Fibroblast of lung (primary cell): ENCODE data around the gene SLC35F3.

Source experiments
- EZH2 ChIP-seq: IDR thresholded peaks from 2 replicates; pipeline ENCODE4 v1.5.1; 2012; ENCODE audit warnings: low read length, control low read depth, mild to moderate bottlenecking; ENCODE audit errors: missing control alignments
- TF ChIP-seq, protein P1 (sequence below), 2 donors: IDR thresholded peaks in 1 of 2; conservative IDR thresholded peaks in 1 of 2; 1 replicate in 1 of 2; 2 replicates in 1 of 2; pipeline ENCODE4 v1.5.1; 2011 to 2012; ENCODE audit warnings: low read length in 2 of 2, control low read depth in 1 of 2, inconsistent platforms in 1 of 2, low read depth in 1 of 2, mild to moderate bottlenecking in 1 of 2

DNA sequence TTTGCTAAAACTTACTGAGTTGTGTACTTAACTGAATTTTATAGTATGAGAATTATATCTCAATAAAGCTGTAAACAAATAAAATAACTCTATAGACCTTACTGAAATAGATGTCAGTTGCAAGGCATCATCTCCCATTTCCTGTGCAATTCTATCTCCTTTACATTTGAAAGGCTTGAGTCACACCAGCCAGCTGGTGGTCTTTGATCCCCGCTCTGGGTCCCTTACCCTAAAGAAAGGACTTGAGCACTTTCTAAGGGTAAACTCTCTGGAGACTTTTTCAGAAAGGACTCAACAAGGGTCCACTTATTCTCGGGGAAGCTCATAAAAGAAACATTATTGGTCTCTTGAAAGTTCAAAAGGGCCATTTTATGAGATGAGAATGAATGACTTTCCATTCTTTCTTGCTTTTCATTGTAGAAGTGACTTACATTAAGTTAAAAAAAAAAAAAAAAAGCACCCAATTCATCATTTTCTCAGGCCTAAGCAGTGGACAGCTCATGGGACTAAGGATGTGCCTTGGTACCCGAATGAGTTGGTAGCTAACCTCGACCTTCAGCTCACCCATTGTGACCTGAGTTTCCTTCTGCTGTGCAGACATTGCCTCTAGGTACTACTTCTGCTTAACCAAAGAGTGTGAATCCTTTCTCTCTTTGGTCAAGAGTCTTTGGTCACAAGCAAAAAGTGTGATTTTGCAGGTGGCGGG, 321.8 kb downstream of the SLC35F3 start:
- TF ChIP-seq, protein P1, sequence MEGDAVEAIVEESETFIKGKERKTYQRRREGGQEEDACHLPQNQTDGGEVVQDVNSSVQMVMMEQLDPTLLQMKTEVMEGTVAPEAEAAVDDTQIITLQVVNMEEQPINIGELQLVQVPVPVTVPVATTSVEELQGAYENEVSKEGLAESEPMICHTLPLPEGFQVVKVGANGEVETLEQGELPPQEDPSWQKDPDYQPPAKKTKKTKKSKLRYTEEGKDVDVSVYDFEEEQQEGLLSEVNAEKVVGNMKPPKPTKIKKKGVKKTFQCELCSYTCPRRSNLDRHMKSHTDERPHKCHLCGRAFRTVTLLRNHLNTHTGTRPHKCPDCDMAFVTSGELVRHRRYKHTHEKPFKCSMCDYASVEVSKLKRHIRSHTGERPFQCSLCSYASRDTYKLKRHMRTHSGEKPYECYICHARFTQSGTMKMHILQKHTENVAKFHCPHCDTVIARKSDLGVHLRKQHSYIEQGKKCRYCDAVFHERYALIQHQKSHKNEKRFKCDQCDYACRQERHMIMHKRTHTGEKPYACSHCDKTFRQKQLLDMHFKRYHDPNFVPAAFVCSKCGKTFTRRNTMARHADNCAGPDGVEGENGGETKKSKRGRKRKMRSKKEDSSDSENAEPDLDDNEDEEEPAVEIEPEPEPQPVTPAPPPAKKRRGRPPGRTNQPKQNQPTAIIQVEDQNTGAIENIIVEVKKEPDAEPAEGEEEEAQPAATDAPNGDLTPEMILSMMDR (conservative IDR thresholded peaks at IDR 0.05 in 1 of 2, IDR thresholded peaks at IDR 0.05 in 1 of 2; ENCODE audit: low read depth in 1 of 2, low read length in 2 of 2), result no peak
- TF ChIP-seq EZH2, result no peak
